Astrocyte of the spinal cord (primary cell): Measurements from ENCODE around the gene KCNJ1.

Experiments
- DNase-seq: peaks from one replicate; pipeline ENCODE4 v3.0.0; 2011; ENCODE audit warnings: low read depth, low spot score
- H3K4me3 ChIP-seq: 2 replicates; pipeline ENCODE4 v1.5.1; 2011; ENCODE audit warnings: low read depth, mild to moderate bottlenecking, low read length, moderate library complexity
- CTCF ChIP-seq: IDR thresholded peaks from 2 replicates; pipeline ENCODE4 v1.5.1; 2012; ENCODE audit warnings: low read depth, mild to moderate bottlenecking, low read length, inconsistent platforms
- in situ Hi-C: cut with HindIII; loops from 2 replicates; pipeline ENCODE4 v1.10.0; 2017; ENCODE audit warnings: low sequenced_read_pairs

Gene KCNJ1

GRCh38 chr11:128911701-128912100 lies 44.6 kb upstream of the KCNJ1 start:
- in situ Hi-C loops, result no loop called here
- no peak for DNase-seq
- no peak for TF ChIP-seq CTCF
- no peak overlapping the region for H3K4me3 ChIP-seq

GRCh38 chr11:128911239-128911638 lies 44.1 kb upstream of the KCNJ1 start:
- in situ Hi-C loops, result no loop called here
- no peak overlapping the region for H3K4me3 ChIP-seq
- TF ChIP-seq CTCF, result no peak
- no peak for DNase-seq

GRCh38 chr11:128910576-128910975 lies 43.5 kb upstream of the KCNJ1 start:
- in situ Hi-C loops, result no loop called here
- no peak for DNase-seq
- TF ChIP-seq CTCF, result no peak
- no peak overlapping the region for H3K4me3 ChIP-seq

GRCh38 chr11:128909438-128910125 lies 42.5 kb upstream of the KCNJ1 start:
- TF ChIP-seq CTCF, result no peak
- in situ Hi-C loops, result no loop called here
- no peak overlapping the region for H3K4me3 ChIP-seq
- no peak for DNase-seq

- in situ Hi-C loops, result no loop called here
- no peak overlapping the region for H3K4me3 ChIP-seq
- DNase-seq, result peak; percentile 48
Measured at GRCh38 chr11:128908391-128909246, 41.5 kb upstream of the KCNJ1 start.

GRCh38 chr11:128907585-128907984 lies 40.5 kb upstream of the KCNJ1 start:
- no peak overlapping the region for H3K4me3 ChIP-seq
- in situ Hi-C loops, result no loop called here
- DNase-seq, result no peak
- no peak for TF ChIP-seq CTCF

More at GRCh38 chr11:128908391-128909246, 41.5 kb upstream of the KCNJ1 start:
- no peak for TF ChIP-seq CTCF
